ENCODE results near the gene ZNF32.

- TF ChIP-seq CTCF (IDR thresholded peaks at IDR 0.05) (no peak), KAT7 (CRISPR knock-in tag; IDR thresholded peaks at IDR 0.05; ENCODE audit: borderline replicate concordance) (no peak)
These were observed 34.3 kb upstream of the ZNF32 start for GRCh38 chr10:43682956-43683355.

Data from WTC11 (cell line).